Measurements from ENCODE around the gene PIM3. TPM values are rescaled to one million over a fixed set of nuclear protein-coding genes. Genes with fewer than 3 reads are reported as not detected.

PIM3 gene
- total and polyA plus RNA-seq, 10 of the 15 experiments (the other 5 are each of a cell fraction or from before 2014, with no cell fraction given) = 0.31 to 60.8 (median 12.4) TPM

- TF ChIP-seq, protein P1, sequence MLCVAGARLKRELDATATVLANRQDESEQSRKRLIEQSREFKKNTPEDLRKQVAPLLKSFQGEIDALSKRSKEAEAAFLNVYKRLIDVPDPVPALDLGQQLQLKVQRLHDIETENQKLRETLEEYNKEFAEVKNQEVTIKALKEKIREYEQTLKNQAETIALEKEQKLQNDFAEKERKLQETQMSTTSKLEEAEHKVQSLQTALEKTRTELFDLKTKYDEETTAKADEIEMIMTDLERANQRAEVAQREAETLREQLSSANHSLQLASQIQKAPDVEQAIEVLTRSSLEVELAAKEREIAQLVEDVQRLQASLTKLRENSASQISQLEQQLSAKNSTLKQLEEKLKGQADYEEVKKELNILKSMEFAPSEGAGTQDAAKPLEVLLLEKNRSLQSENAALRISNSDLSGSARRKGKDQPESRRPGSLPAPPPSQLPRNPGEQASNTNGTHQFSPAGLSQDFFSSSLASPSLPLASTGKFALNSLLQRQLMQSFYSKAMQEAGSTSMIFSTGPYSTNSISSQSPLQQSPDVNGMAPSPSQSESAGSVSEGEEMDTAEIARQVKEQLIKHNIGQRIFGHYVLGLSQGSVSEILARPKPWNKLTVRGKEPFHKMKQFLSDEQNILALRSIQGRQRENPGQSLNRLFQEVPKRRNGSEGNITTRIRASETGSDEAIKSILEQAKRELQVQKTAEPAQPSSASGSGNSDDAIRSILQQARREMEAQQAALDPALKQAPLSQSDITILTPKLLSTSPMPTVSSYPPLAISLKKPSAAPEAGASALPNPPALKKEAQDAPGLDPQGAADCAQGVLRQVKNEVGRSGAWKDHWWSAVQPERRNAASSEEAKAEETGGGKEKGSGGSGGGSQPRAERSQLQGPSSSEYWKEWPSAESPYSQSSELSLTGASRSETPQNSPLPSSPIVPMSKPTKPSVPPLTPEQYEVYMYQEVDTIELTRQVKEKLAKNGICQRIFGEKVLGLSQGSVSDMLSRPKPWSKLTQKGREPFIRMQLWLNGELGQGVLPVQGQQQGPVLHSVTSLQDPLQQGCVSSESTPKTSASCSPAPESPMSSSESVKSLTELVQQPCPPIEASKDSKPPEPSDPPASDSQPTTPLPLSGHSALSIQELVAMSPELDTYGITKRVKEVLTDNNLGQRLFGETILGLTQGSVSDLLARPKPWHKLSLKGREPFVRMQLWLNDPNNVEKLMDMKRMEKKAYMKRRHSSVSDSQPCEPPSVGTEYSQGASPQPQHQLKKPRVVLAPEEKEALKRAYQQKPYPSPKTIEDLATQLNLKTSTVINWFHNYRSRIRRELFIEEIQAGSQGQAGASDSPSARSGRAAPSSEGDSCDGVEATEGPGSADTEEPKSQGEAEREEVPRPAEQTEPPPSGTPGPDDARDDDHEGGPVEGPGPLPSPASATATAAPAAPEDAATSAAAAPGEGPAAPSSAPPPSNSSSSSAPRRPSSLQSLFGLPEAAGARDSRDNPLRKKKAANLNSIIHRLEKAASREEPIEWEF (IDR thresholded peaks at IDR 0.05; ENCODE audit: insufficient replicate concordance, low read depth, low read length) = no peak
- TF ChIP-seq ESRRA (IDR thresholded peaks at IDR 0.05; ENCODE audit: low read length) (no peak), HSF1 (IDR thresholded peaks at IDR 0.05; ENCODE audit: low read depth, low read length) (no peak), NR2C2 (IDR thresholded peaks at IDR 0.05; ENCODE audit: borderline replicate concordance, control insufficient read depth, insufficient read length, low read depth) (no peak), SREBF2 (IDR thresholded peaks at IDR 0.05; ENCODE audit: low read length) (no peak)
Measured at GRCh38 chr22:50004918-50005317, 44.3 kb downstream of the PIM3 start (continued).

GRCh38 chr22:50007057-50007511 is 46.5 kb downstream of the PIM3 start:
- Histone ChIP-seq H3K9me3 (replicated peaks; ENCODE audit: control insufficient read depth, insufficient read depth, low read length) (no peaks in the 10 kb centered on the region), H4K20me1 (ENCODE audit: control insufficient read depth, insufficient read depth) (no peaks in the 10 kb centered on the region), H3K4me2 (ENCODE audit: control insufficient read depth, insufficient read depth) (no peak overlapping the region), H2AFZ (ENCODE audit: control insufficient read depth, low read depth, low read length) (no peak overlapping the region), H3K79me2 (ENCODE audit: control insufficient read depth, insufficient read depth, low read length) (no peaks in the 10 kb centered on the region), H3K27me3 (replicated peaks in 1 of 2; ENCODE audit: control insufficient read depth in 2 of 2, insufficient read depth in 2 of 2, low read length in 1 of 2) (no peaks in the 10 kb centered on the region), H3K36me3 (ENCODE audit: control insufficient read depth in 2 of 2, insufficient read depth in 2 of 2, low read length in 1 of 2) (no peaks in the 10 kb centered on the region), H3K4me3 (no peak overlapping the region), H3K4me1 (ENCODE audit: control insufficient read depth, insufficient read depth, low read length) (peaks cover 11% of the 10 kb centered on the region), H3K9ac (ENCODE audit: control insufficient read depth, insufficient read depth, low read length) (no peak overlapping the region), H3K27ac (ENCODE audit: control insufficient read depth, insufficient read depth) (no peak overlapping the region)
- BruUV-seq (replicated peaks) = no TSS peak
- ChIA-PET RAD21 (ENCODE audit: unreplicated experiment) (interaction anchor here (0.9 to 2.8 kb wide), 2 partner anchors 23 to 77 kb away, joined by 3 to 7 read pairs; no protein-coding TSS in a partner anchor), POLR2A (interaction anchor here (1.1 kb wide), 1 partner anchor 10 kb away, joined by 4 read pairs; no protein-coding TSS in a partner anchor), CTCF (interaction anchor here (1.0 to 2.1 kb wide), 4 partner anchors 11 to 77 kb away, joined by 3 to 8 read pairs (median 6); no protein-coding TSS in a partner anchor), SMC1A (ENCODE audit: uncharacterized antibody, unreplicated experiment) (no interaction called here)
- intact Hi-C loops (cut with micrococcal nuclease; ENCODE audit: unreplicated experiment) (no loop called here), in situ Hi-C loops (cut with MboI) (no loop called here)
- 93% methylated on average over 3 of the region's 3 CpGs for WGBS (ENCODE audit: insufficient coverage, insufficient replicate concordance, low lambda C conversion rate, missing lambda C conversion rate)
- no peak for DNase-seq (ENCODE audit: low read depth, low spot score)
- no peak for ATAC-seq
- FAIRE-seq = no peak
- TF ChIP-seq LARP7 (IDR thresholded peaks at IDR 0.05) (no peak), IKZF1 (conservative IDR thresholded peaks at IDR 0.05) (no peak), ZNF217 (IDR thresholded peaks at IDR 0.05) (no peak), KDM1A (IDR thresholded peaks at IDR 0.05; ENCODE audit: borderline replicate concordance) (no peak), POLR2A (IDR thresholded peaks at IDR 0.05; ENCODE audit: low read depth, low read length) (no peak), NFIC (IDR thresholded peaks at IDR 0.05; ENCODE audit: low read depth, low read length) (no peak), POLR2AphosphoS5 (IDR thresholded peaks at IDR 0.05; ENCODE audit: low read length) (no peak)
- TF ChIP-seq, protein P2, sequence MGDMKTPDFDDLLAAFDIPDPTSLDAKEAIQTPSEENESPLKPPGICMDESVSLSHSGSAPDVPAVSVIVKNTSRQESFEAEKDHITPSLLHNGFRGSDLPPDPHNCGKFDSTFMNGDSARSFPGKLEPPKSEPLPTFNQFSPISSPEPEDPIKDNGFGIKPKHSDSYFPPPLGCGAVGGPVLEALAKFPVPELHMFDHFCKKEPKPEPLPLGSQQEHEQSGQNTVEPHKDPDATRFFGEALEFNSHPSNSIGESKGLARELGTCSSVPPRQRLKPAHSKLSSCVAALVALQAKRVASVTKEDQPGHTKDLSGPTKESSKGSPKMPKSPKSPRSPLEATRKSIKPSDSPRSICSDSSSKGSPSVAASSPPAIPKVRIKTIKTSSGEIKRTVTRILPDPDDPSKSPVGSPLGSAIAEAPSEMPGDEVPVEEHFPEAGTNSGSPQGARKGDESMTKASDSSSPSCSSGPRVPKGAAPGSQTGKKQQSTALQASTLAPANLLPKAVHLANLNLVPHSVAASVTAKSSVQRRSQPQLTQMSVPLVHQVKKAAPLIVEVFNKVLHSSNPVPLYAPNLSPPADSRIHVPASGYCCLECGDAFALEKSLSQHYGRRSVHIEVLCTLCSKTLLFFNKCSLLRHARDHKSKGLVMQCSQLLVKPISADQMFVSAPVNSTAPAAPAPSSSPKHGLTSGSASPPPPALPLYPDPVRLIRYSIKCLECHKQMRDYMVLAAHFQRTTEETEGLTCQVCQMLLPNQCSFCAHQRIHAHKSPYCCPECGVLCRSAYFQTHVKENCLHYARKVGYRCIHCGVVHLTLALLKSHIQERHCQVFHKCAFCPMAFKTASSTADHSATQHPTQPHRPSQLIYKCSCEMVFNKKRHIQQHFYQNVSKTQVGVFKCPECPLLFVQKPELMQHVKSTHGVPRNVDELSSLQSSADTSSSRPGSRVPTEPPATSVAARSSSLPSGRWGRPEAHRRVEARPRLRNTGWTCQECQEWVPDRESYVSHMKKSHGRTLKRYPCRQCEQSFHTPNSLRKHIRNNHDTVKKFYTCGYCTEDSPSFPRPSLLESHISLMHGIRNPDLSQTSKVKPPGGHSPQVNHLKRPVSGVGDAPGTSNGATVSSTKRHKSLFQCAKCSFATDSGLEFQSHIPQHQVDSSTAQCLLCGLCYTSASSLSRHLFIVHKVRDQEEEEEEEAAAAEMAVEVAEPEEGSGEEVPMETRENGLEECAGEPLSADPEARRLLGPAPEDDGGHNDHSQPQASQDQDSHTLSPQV (IDR thresholded peaks at IDR 0.05) = no peak
